Ishikawa (cell line): ENCODE results near the gene PTGFRN.

Source experiments
- CEBPB ChIP-seq: IDR thresholded peaks from 2 replicates; pipeline ENCODE4 v1.6.1; 2012
- CREB1 ChIP-seq: IDR thresholded peaks from 2 replicates; pipeline ENCODE4 v1.6.1; 2012; ENCODE audit warnings: low read depth
- EGR1 ChIP-seq: IDR thresholded peaks from 2 replicates; pipeline ENCODE4 v1.6.1; 2012
- EP300 ChIP-seq: IDR thresholded peaks from 2 replicates; pipeline ENCODE4 v1.6.1; 2012; ENCODE audit warnings: borderline replicate concordance
- FOXM1 ChIP-seq: IDR thresholded peaks from 2 replicates; pipeline ENCODE4 v1.6.1; 2012; ENCODE audit warnings: low read depth, borderline replicate concordance
- MAX ChIP-seq: IDR thresholded peaks from 2 replicates; pipeline ENCODE4 v1.6.1; 2012
- NFIC ChIP-seq: IDR thresholded peaks from 2 replicates; pipeline ENCODE4 v1.6.1; 2012
- RAD21 ChIP-seq: IDR thresholded peaks from 2 replicates; pipeline ENCODE4 v1.6.1; 2012; ENCODE audit warnings: low read depth
- REST ChIP-seq: IDR thresholded peaks from 2 replicates; pipeline ENCODE4 v1.6.1; 2012; ENCODE audit warnings: low read depth, mild to moderate bottlenecking
- TAF1 ChIP-seq: IDR thresholded peaks from 2 replicates; pipeline ENCODE4 v1.6.1; 2012; ENCODE audit warnings: low read depth, mild to moderate bottlenecking
- TCF12 ChIP-seq: IDR thresholded peaks from 2 replicates; pipeline ENCODE4 v1.6.1; 2012; ENCODE audit warnings: low read depth
- TEAD4 ChIP-seq: IDR thresholded peaks from 2 replicates; pipeline ENCODE4 v1.6.1; 2012
- USF1 ChIP-seq: IDR thresholded peaks from 2 replicates; pipeline ENCODE4 v1.6.1; 2012
- YY1 ChIP-seq: IDR thresholded peaks from 2 replicates; pipeline ENCODE4 v1.6.1; 2012; ENCODE audit warnings: low read depth
- ZBTB7A ChIP-seq: IDR thresholded peaks from 2 replicates; pipeline ENCODE4 v1.6.1; 2012; ENCODE audit warnings: low read depth

The PTGFRN gene

GRCh38 chr1:116909512-116910378 lies at the start of gene PTGFRN:
TSS of gene PTGFRN (plus strand) at chr1:116909916. CDS start at chr1:116910204, 288 bp downstream.
- TF ChIP-seq TAF1, result 0 out of 2 replicates have a peak, but pooled peaks have one; percentile 35
- 0 out of 2 replicates have a peak, but pooled peaks have one; percentile 2 for TF ChIP-seq EP300
- peak; percentile 29; the same call in 1 of the 2 replicates for TF ChIP-seq YY1
- TF ChIP-seq EGR1, result no peak
- TF ChIP-seq CEBPB, result no peak
- no peak for TF ChIP-seq REST
- TF ChIP-seq NFIC, result peak; percentile 71
- TF ChIP-seq MAX, result peak; percentile 63

- TF ChIP-seq USF1, result no peak
- TF ChIP-seq ZBTB7A, result no peak
- TF ChIP-seq EP300, result no peak
- TF ChIP-seq YY1, result no peak
- no peak for TF ChIP-seq FOXM1
- no peak for TF ChIP-seq EGR1
- TF ChIP-seq MAX, result no peak
- no peak for TF ChIP-seq CREB1
- no peak for TF ChIP-seq TCF12
- no peak for TF ChIP-seq REST
Observed at GRCh38 chr1:116861137-116861536, 48.6 kb upstream of the PTGFRN start.

- no peak for TF ChIP-seq TAF1
- no peak for TF ChIP-seq NFIC
- no peak for TF ChIP-seq REST
- no peak for TF ChIP-seq USF1
- no peak for TF ChIP-seq MAX
- TF ChIP-seq TEAD4, result no peak
- TF ChIP-seq FOXM1, result no peak
- no peak for TF ChIP-seq EP300
- TF ChIP-seq TCF12, result no peak
- TF ChIP-seq RAD21, result no peak
- no peak for TF ChIP-seq CEBPB
- no peak for TF ChIP-seq YY1
Observed at GRCh38 chr1:116868385-116868784, 41.3 kb upstream of the PTGFRN start.

- TF ChIP-seq FOXM1, result no peak
- no peak for TF ChIP-seq REST
- no peak for TF ChIP-seq EGR1
- no peak for TF ChIP-seq MAX
- TF ChIP-seq RAD21, result no peak
- no peak for TF ChIP-seq YY1
- no peak for TF ChIP-seq CEBPB
- no peak for TF ChIP-seq CREB1
- no peak for TF ChIP-seq EP300
Observed at GRCh38 chr1:116869611-116870010, 40.1 kb upstream of the PTGFRN start.
